SK-N-SH treated with all-trans-retinoic acid at 6 μM for 48 hours (cell line): ENCODE results near the gene FOXF1.

ENCODE experiments used
- ATAC-seq: fragments of 200-7000 bp; cut with Tn5 transposase; 3 replicates; pipeline ENCODE4 v1.9.1; 2020; ENCODE audit warnings: mild to moderate bottlenecking, moderate library complexity
- ARNTL ChIP-seq: fragments of 450-650 bp; formaldehyde crosslinking; IDR thresholded peaks from 2 replicates; pipeline ENCODE4 v1.5.0; 2020; ENCODE audit warnings: low read depth, mild to moderate bottlenecking, moderate library complexity, borderline replicate concordance
- BACH2 ChIP-seq: fragments of 250-450 bp; sonication (Bioruptor Pico); IDR thresholded peaks from 2 replicates; pipeline ENCODE4 v1.9.0; 2021; ENCODE audit warnings: mild to moderate bottlenecking, borderline replicate concordance
- CREB5 ChIP-seq: fragments of 250-450 bp; sonication (Bioruptor Pico); IDR thresholded peaks from 2 replicates; pipeline ENCODE4 v1.5.1; 2020; ENCODE audit warnings: low read depth, mild to moderate bottlenecking, moderate library complexity
- CSRNP3 ChIP-seq: fragments of 250-450 bp; sonication (Bioruptor Pico); IDR thresholded peaks from 2 replicates; pipeline ENCODE4 v1.5.1; 2021; ENCODE audit warnings: mild to moderate bottlenecking, moderate library complexity
- GLIS3 ChIP-seq: fragments of 250-450 bp; sonication (Bioruptor Pico); IDR thresholded peaks from 2 replicates; pipeline ENCODE4 v1.5.0; 2020; ENCODE audit warnings: mild to moderate bottlenecking, moderate library complexity
- ISL1 ChIP-seq: fragments of 250-450 bp; sonication (Bioruptor Pico); IDR thresholded peaks from 2 replicates; pipeline ENCODE4 v2.1.2; 2022; ENCODE audit warnings: mild to moderate bottlenecking, moderate library complexity
- OSR1 ChIP-seq: fragments of 250-450 bp; sonication (Bioruptor Pico); IDR thresholded peaks from 2 replicates; pipeline ENCODE4 v1.8.0; 2022; ENCODE audit warnings: moderate library complexity, mild to moderate bottlenecking, inconsistent platforms
- POU6F1 ChIP-seq: fragments of 250-450 bp; sonication (Bioruptor Pico); IDR thresholded peaks from 2 replicates; pipeline ENCODE4 v1.8.0; 2021; ENCODE audit warnings: low read depth, mild to moderate bottlenecking, moderate library complexity, borderline replicate concordance
- PPARA ChIP-seq: fragments of 250-450 bp; sonication (Bioruptor Pico); IDR thresholded peaks from 2 replicates; pipeline ENCODE4 v1.5.0; 2020; ENCODE audit warnings: mild to moderate bottlenecking, borderline replicate concordance
- RARB ChIP-seq: fragments of 250-450 bp; sonication (Bioruptor Pico); IDR thresholded peaks from 2 replicates; pipeline ENCODE4 v1.8.0; 2021; ENCODE audit warnings: mild to moderate bottlenecking, moderate library complexity
- SNAI2 ChIP-seq: fragments of 250-450 bp; sonication (Bioruptor Pico); IDR thresholded peaks from 2 replicates; pipeline ENCODE4 v1.5.0; 2020; ENCODE audit warnings: mild to moderate bottlenecking, moderate library complexity
- TCF4 ChIP-seq: fragments of 250-450 bp; sonication (Bioruptor Pico); IDR thresholded peaks from 2 replicates; pipeline ENCODE4 v1.8.0; 2021; ENCODE audit warnings: mild to moderate bottlenecking, moderate library complexity, borderline replicate concordance
- TOX ChIP-seq: fragments of 250-450 bp; sonication (Bioruptor Pico); IDR thresholded peaks from 2 replicates; pipeline ENCODE4 v1.8.0; 2021; ENCODE audit warnings: mild to moderate bottlenecking, moderate library complexity, borderline replicate concordance
- TSHZ2 ChIP-seq: fragments of 250-450 bp; sonication (Bioruptor Pico); IDR thresholded peaks from 2 replicates; pipeline ENCODE4 v1.5.0; 2020; ENCODE audit warnings: mild to moderate bottlenecking, moderate library complexity
- ZC3H10 ChIP-seq: fragments of 250-450 bp; sonication (Bioruptor Pico); IDR thresholded peaks from 2 replicates; pipeline ENCODE4 v1.5.1; 2021; ENCODE audit warnings: mild to moderate bottlenecking, moderate library complexity
- ZFP3 ChIP-seq: fragments of 250-450 bp; sonication (Bioruptor Pico); IDR thresholded peaks from 2 replicates; pipeline ENCODE4 v1.5.0; 2020; ENCODE audit warnings: mild to moderate bottlenecking, moderate library complexity
- ZFP30 ChIP-seq: fragments of 450-650 bp; formaldehyde crosslinking; IDR thresholded peaks from 2 replicates; pipeline ENCODE4 v1.5.0; 2022; ENCODE audit warnings: mild to moderate bottlenecking, moderate library complexity
- ZNF565 ChIP-seq: fragments of 450-650 bp; formaldehyde crosslinking; conservative IDR thresholded peaks from 2 replicates; pipeline ENCODE4 v1.5.0; 2020; ENCODE audit warnings: low read depth, mild to moderate bottlenecking, moderate library complexity
- ZNF70 ChIP-seq: fragments of 450-650 bp; formaldehyde crosslinking; IDR thresholded peaks from 2 replicates; pipeline ENCODE4 v1.5.0; 2020; ENCODE audit warnings: mild to moderate bottlenecking, moderate library complexity
- ZNF8 ChIP-seq: fragments of 450-650 bp; formaldehyde crosslinking; IDR thresholded peaks from 2 replicates; pipeline ENCODE4 v1.5.0; 2020; ENCODE audit warnings: mild to moderate bottlenecking, moderate library complexity

The FOXF1 gene

GRCh38 chr16:86555704-86556075 lies 45.4 kb downstream of the FOXF1 start:
- ATAC-seq: no peak
- TF ChIP-seq ZNF8 (CRISPR knock-in tag) (no peak), BACH2 (no peak), TSHZ2 (CRISPR knock-in tag) (no peak), PPARA (no peak), ZFP3 (CRISPR knock-in tag) (no peak), TOX (CRISPR knock-in tag) (no peak), CREB5 (CRISPR knock-in tag) (no peak), ZNF70 (no peak), RARB (CRISPR knock-in tag) (no peak), ARNTL (CRISPR knock-in tag) (no peak), TCF4 (CRISPR knock-in tag) (no peak), SNAI2 (CRISPR knock-in tag) (no peak), GLIS3 (no peak), ISL1 (CRISPR knock-in tag) (no peak), ZNF565 (CRISPR knock-in tag) (no peak), POU6F1 (CRISPR knock-in tag) (no peak)

- TF ChIP-seq OSR1 (no peak), CSRNP3 (no peak), ISL1 (CRISPR knock-in tag) (no peak), ZNF70 (no peak), ARNTL (CRISPR knock-in tag) (no peak), ZC3H10 (no peak), RARB (CRISPR knock-in tag) (no peak)
- TF ChIP-seq, all 23 proteins: peak for 0
- no peak for ATAC-seq
Measured at GRCh38 chr16:86556576-86556975, 46.2 kb downstream of the FOXF1 start.

- TF ChIP-seq CREB5 (CRISPR knock-in tag): no peak
- no peak for TF ChIP-seq ZFP30
- TF ChIP-seq ARNTL (CRISPR knock-in tag): no peak
- TF ChIP-seq TCF4 (CRISPR knock-in tag): no peak
- no peak for TF ChIP-seq GLIS3
- no peak for TF ChIP-seq TSHZ2 (CRISPR knock-in tag)
- no peak for TF ChIP-seq POU6F1 (CRISPR knock-in tag)
- TF ChIP-seq ISL1 (CRISPR knock-in tag): no peak
- no peak for TF ChIP-seq TOX (CRISPR knock-in tag)
- TF ChIP-seq SNAI2 (CRISPR knock-in tag): no peak
- ATAC-seq: no peak
Measured at GRCh38 chr16:86557587-86557986, 47.3 kb downstream of the FOXF1 start.
